ENCODE results near the gene ROCK2.

- TF ChIP-seq POLR2A (IDR thresholded peaks at IDR 0.05), result no peak
- TF ChIP-seq, protein P1, sequence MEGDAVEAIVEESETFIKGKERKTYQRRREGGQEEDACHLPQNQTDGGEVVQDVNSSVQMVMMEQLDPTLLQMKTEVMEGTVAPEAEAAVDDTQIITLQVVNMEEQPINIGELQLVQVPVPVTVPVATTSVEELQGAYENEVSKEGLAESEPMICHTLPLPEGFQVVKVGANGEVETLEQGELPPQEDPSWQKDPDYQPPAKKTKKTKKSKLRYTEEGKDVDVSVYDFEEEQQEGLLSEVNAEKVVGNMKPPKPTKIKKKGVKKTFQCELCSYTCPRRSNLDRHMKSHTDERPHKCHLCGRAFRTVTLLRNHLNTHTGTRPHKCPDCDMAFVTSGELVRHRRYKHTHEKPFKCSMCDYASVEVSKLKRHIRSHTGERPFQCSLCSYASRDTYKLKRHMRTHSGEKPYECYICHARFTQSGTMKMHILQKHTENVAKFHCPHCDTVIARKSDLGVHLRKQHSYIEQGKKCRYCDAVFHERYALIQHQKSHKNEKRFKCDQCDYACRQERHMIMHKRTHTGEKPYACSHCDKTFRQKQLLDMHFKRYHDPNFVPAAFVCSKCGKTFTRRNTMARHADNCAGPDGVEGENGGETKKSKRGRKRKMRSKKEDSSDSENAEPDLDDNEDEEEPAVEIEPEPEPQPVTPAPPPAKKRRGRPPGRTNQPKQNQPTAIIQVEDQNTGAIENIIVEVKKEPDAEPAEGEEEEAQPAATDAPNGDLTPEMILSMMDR (IDR thresholded peaks at IDR 0.05), result no peak
Observed at GRCh38 chr2:11320698-11321492, 23.5 kb downstream of the ROCK2 start.
